GM19455 (cell line): ENCODE results near the gene CCDC157.

Source experiments
- ATAC-seq: cut with Tn5 transposase; IDR thresholded peaks from one replicate; pipeline ENCODE4 v1.9.1; 2021; ENCODE audit not compliant: unreplicated experiment

CCDC157 gene

DNA sequence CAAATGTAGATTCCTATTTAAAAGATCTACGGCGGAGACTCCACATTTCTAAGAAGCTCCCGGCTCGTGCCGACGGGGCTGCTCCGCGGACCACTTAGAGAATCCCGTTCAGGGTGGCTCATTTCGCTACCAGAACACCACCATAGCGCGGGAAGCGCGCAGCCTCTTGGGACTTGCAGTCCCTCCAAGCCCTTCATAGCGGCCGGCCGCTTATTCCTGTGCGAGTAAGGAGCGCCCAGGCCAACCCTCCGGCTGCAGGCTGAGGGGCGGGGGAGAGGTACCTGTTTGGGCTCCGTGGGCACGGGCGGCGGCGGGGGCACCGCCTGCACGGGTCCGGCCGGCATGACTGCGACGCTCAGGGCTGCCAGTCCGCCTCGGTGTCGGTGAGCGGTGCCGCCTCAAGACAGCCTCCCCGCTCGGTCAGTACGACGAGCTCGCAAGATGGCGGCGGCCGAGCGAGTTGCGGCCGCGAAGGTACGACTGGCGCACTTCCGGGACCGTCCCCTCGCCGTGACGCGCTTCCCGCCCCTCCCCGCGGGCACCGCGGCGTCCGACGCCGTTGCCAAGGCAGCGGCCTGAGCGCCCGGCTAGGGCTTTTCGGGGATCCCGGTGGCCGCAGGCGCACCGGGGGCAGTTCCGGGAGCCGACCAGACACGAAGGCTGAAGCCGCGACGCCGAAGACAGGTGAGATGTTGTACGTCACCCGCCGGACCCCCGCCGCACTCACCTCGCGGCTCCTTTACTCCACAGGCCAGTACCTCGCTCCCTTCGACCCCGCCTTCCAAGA, at the start of gene CCDC157, which contains the start of gene SF3A1:
Gene CCDC157 (plus strand): TSS at position 559 of the 787 bp plus-strand sequence. CDS start 8,994 bp downstream, outside the sequence.
Gene SF3A1 (minus strand): TSS at position 446 of the 787 bp plus-strand sequence. CDS start 102 bp downstream, at position 344.
- ATAC-seq, result peak; percentile 89

DNA sequence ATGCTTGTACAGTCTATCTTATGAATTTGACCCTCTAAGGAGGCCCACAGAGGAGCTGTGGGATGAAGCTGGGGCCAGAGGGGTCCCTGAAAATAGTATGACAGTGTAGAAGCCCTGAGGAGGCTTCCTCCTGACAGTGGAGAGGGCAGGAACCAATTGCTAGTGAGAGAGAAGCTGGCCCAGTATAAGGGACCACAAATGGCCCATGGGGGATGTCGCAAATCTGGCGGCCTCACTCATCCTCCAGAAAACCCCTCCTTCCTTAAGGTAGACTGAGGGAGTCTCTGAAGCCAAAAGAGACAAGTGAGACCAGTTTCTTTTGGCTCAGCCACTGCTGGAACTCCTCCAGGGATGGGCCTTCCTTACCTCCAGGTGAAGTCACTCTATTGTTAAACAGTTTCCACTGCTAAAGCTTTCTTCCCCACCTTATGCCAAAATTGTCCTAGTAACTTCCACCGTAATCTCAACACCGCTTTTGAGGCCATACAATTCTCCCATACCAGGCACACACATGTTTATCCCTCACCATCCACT, 49.7 kb upstream of the CCDC157 start:
- no peak for ATAC-seq

DNA sequence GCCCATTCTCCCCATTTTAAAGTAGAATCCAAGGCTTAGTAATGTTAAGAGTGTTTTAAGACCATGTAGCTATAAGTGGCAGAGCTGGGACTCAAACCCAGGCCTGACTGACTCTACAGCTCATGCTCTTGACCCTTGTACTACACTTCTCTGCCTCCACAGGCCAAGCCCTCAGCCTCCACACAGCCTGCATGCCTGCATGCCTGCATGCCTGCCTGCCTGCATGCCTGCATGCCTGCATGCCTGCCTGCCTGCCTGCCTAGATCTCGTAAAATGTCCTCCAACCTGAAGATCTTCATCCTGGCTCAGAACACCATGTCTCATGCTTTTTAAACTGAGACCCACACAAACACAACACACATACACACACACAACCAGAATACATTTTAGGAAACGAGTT, 48.7 kb upstream of the CCDC157 start:
- ATAC-seq, result no peak

DNA sequence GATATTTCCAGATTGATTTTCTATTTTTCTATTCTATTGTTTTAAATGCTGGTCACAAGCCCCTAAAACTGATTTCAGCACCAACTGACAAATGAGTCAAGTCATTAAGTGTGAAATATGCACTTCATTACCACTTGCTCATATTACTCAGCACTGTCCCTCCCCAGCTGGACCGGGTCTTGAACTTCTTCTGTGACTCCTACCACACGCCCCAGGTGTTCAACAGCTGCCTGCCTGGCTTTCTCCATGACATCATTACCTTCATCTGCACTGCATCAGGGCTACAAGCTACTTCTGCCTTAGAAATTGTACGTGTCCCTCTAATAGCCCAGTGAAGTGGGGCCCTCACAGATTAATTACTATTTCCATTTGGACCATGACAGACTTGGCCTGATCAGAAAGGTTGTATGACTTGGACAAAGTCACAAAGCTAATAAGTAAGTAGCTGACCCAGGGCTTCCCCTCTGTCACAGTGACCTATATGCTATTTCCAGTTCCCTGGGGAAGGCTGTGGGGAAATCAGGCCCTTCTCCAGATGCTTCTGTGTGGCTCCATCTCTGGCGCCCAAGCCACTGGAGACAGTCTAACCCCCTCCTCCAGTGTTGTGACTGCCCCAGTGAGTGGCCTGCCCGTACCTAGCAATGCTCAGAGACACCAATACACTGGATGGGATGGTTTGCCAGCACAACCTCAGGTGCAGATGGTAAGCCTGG, 48.1 kb upstream of the CCDC157 start:
- no peak for ATAC-seq

DNA sequence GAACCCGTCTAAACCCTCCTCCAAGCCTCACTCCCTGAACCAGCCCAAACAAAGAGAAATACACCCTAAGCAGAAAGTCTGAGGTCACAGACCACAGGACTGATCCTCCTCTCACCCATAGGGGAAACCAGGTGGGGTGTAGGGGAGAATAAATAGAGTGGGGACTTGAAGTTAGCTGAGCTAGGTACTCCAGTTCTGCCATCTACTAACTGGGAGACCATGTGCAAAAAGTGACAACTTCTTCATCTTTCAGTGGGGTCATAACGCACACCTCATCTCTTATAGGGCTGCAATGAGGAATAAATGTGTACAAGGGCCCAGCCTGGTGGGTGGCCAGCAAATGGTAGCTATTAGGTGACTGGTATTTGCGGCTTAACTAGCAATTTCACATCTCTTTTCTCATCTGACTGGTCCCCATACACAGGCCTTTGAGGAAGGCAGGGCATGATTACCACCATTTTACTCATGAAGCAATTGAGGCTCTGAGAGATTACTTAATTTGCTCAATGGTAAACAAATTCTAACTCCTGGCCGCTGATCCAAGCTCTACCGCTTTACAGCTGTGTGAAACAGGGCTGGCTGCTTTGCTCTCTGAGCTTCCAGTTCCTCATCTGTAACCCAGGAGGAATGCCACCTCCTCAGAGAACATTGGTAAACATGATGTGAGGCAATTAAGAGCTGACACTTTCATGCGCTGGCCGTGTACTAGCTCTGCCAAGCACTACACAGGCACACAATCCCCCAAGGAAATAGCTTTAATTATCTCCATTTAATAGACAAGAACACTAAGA, 46.7 kb upstream of the CCDC157 start:
- ATAC-seq, result peak; percentile 44

DNA sequence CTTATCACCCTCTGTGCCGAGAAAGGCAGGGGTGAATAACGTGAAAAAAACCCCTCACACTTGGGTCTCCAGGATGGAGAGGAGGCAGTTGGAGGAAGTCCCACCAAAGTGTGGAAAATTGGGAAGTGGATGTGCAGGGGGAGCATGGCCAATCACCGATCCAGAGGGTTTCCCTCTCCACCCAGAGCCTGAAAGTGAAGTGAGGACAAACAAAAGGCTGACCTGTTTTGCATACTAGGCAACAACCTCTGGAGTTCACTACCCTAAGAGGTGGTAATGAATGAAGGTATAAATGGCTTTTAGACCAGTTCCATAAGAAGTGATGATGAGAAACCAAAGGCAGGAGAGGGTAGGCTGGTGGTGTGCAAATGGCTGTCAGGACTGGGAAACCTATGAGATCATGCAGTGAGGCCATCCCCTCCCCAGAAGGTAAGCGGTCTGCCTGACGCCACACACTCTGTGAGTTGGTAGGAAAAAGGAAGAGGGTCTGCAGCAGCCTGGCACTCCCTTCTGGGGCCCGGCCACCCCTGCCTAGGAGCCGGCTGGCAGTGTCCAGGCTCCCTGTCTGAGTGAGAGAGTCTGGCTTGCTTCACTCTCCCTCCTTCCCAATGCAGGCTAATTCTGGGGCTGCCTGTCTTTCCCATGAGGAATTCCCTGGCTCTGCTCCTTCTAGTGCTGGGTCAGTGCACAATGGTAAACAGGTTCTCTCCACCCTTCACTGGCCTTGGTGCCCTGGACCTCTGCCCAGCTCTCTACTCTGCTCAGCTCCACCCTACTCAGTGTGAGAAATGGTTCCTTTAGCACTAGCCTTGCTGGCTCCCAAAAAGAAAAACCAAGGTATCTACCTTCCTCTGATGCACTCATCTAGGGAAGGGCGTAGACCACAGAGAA, 45.7 kb upstream of the CCDC157 start:
- ATAC-seq, result no peak

DNA sequence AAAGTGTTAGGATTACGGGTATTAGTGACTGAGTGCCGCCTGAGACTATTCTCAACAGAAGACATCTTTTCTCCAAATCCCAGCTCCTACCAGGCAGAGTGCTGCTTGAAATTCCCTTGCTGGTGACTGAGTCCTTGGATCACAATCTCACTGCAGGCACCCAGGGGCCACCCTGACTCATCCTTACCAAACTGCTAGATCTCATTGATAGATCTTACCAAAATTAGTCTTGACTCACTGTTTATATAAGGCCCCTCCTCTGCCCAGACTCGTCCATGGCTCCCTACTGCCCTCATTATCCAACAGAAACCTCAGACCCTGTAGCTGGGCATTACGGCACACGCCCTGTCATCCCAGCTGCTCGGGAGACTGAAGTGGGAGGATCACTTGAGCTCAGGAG, 44.8 kb upstream of the CCDC157 start:
- ATAC-seq, result no peak

DNA sequence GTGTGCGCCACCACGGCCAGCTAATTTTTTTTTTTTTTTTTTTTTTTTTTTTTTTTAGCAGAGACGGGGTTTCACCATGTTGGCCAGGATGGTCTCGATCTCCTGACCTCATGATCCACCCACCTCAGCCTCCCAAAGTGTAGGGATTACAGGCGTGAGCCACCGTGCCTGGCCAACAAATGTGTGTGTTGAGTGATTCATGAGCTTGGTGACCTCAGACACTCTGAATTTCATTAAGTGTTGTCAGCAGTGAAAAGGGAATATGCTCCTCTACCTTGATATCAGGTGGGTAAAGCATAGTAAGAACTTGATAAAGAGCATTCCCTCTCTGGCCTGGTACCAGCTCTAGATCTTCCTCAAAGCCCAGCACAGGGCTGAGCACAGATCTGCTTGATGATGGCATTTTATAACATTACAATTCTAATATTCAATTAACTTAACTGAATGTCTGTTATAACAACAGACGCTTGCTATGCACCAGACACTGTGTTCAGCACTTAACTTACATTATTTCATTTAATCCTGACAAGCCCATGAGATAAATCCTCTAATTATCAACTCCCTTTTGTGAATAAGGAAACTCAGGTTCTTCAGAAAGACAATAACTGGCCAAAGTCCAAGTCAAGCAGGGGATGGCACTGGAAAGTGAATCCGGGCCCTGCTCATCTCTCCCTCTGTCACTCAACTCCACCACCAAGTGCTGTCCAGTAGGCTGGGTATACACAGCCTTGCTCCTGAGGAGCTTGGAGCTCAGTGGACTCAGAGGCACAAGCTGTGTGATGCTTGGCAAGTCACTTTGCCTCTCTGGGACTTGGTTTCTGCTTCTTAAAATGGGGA, 43.1 kb upstream of the CCDC157 start:
- ATAC-seq, result no peak

DNA sequence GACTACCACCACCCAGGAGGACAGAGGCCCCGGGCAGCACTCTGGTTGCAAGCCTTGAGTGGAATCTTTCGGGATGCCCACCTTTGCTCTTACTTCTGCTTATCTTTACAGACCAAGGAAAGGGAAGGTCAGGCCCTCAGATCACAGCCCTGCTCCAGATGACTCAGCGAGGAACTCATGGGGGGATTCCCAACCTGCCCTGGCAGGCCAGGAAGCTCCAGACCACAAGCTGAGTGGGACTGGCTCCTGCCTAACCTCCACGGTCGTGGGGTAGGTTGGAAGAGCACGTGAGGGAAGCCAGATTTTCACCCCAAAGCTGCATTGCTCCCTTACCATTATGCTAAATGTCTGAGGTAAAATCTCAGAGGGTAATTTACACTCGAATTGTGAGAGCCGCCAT, 41.9 kb upstream of the CCDC157 start:
- ATAC-seq, result no peak

DNA sequence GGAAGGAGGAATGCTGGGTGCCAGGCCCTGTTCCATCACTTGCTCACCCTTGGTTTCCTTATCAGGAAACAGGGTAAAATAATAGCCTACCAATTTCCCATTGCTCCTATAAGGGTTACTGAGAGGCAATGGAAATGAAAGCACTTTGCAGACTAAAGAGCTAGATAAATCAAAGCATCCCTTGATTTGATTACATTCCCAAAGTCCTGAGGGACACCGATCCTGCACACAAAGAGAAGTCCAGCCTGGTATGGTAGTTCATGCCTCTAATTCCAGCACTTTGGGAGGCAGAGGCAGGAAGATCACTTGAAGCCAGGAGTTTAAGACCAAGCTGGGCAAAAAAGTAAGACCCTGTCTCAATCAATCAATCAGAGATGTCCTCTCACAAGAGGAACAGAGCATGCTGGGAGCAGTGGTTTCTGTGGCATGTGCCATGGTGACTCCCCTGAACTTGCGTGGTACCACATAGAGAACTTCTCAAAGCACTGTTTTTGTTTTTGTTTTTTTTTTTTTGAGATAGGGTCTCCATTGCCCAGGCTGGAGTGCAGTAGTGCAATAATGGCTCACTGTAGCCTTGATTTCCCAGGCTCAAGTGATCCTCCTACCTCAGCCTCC, 40.7 kb upstream of the CCDC157 start:
- ATAC-seq, result no peak

DNA sequence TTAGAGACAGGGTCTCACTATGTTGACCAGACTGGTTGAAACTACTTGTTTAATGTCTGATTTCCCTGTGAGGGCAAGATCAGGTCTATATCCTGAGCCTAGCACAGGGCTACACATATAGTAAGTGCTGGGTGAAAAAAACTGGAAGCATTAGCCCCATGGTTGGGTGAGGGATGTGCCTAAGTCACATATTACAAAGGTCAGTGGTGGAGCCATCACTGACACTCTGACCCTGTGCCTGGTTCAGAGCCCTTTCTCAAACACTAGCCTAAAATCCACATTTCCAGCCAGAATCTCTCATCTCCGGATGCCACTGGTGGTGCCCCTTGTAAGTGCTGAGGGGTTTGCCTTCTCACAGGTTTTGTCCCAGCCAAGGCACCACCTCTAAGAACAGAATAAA, 39.0 kb upstream of the CCDC157 start:
- no peak for ATAC-seq

DNA sequence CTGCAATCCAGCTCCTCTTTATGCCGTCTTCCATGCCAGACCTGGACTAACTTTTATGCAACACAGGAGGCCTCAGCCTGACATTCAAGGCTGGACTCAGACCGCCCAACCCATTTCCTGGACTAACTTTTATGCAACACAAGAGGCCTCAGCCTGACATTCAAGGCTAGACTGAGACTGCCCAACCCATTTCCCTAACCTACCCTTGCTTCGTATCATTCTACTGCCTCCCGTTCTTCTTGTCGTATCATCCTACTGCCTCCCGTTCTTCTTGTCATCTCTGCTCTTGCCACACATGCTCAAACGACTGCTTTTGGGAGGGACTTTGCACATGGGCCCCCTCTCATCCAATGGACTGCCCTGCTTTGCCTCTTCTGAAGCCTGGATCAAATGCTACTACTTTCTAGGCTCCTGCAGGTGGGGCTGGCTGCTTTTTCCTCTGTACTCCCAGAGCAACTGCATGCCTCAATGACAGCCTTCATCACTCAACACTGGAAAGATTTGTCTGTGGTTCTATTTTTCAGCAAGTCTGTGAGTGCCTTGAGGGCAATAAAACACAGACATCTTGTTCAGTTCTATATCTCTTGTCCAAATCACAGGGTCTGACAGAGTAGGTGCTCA, 37.9 kb upstream of the CCDC157 start:
- ATAC-seq, result no peak

DNA sequence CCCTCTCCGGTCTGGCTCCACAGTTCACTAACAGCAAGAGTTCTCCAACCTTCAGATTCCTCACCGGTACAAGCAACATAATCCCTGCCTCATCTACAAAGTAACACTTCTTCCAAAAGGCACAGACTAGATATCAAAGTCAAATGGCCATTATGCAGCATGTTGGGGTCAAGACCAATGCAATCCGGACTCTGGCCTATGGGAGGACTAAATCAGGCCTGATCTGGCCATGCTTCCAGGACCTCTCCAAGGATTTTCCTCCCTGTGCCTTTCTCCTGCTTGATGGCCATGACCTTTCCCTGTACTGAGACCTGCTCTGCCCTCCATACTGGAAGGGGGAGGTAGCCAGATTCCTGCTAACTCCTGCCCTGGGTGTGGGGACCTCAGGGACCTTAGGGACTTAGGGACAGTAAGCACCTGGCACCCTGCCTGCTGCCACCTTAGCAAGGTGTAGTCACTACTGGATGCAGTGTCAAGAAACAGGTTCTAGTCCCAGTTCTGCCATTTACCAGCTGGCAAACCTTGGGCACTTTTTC, 36.7 kb upstream of the CCDC157 start:
- ATAC-seq, result no peak

DNA sequence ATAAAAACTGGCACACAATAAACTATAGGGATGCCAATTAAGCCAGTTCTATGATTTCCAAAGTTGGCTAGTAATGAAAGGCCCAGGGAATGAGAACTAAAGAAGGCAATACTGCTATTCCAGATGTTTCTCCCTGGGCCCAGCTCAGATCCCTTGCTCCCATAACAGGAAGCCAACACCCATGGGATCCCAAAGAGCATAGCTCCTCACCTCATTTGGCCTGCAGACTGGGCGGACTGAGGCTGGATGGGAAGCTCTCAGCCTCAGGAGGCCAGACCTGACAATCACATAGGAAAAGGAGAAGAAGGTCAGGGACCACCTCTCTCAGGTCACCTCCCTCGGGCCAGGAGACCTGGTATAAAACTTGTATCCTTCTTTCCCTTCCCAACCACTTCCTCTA, 35.3 kb upstream of the CCDC157 start:
- no peak for ATAC-seq

DNA sequence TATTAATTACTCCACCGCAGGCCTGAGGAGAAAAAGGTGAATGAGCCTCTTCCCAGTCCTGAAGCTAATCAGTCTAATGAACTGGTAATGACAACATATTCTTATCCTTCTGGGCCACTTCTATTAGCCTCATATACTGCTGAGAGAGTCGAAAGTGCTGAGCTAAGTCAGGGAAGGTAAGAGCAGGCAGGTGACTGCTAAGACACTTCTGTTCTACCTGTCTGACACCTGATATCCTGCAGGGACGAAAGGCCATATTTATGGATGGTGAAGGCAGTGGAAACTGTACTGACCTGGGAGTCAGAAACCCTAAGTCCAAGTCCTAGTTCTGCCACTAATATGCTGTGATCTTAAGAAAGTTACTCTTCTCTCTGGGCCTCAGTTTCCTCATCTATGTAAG, 33.6 kb upstream of the CCDC157 start:
- ATAC-seq, result no peak

DNA sequence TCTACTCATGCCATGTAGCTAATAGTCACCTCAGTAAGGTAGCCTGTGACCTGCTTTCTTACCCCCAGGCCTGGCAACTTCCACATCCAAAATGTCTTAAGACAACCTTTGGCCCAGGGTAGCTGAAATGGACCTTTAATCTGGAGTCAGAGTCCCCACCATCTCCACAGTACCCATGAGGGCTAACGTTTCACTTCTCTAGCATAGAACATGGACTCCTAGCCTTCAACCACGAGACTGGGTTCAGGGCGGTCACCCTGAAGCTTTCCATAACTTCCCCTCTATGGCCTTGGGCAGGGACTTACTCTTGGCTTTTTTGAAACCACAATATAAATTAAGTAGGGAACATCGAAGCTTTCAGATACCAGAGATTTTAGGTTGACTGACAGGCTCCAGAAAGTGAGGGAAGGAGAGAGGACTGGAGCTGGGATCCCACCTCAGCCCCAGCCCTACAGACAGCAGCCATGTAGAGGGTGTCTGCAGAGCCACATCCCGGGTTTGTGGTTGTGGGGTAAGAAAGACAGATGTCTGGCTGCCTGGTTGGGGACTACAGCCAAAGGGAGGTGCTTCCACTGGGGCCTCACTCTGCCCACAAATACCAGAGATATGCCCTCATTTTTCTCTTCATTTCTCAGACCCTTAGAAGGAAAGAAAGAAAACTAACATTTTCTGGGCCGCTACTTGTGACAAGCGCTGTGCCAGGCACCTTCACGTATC, 32.6 kb upstream of the CCDC157 start:
- ATAC-seq, result no peak

DNA sequence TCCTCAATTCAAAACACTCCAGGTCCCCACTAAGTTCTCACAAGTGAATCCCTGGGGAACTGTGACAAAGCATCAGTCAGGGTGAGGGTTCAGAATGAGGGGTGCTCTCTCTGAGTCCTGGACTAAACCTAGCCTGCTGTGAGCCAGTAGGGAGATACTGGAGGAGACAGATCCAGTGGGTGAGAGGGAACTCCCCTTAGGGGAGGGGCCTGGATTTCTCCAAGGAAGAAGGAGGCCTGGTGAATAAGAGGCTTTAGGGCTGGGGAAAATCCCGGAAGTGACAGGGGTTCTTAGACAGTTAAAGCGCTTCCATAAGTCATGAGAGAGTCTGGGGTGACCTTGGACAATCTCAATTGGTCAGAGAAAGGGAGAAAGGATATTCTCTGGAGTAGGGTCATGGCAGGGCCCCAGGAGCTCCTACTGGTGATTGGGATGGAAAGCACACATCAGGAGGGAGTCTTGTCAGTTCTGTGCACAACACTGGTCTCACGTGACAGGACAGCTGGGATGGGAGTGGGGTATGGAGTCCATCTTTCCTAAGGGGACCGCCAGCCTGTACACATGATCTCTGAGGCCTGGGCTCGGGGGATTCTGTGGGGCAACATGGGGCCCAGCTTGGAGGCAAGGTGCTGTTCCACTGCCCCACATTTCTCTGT, 31.6 kb upstream of the CCDC157 start:
- no peak for ATAC-seq
